Measurements from ENCODE around the gene DYNLRB1.
"Not testable (repeated sequence)": the region's sequence is repeated elsewhere in the genome, so short reads cannot be mapped to it uniquely, and the experiment has no call there.

DYNLRB1 gene

GRCh38 chr20:34512266-34512954, 3.8 kb upstream of the DYNLRB1 start:
- no peak for DNase-seq

GRCh38 chr20:34512955-34513419, 3.2 kb upstream of the DYNLRB1 start:
- DNase-seq, result no peak

- not testable (repeated sequence) for DNase-seq
These were observed 2.2 kb upstream of the DYNLRB1 start for GRCh38 chr20:34514034-34514433.

- DNase-seq, result peak; percentile 57
These were observed 1.2 kb upstream of the DYNLRB1 start for GRCh38 chr20:34514897-34515483.

- peak; percentile 83 for DNase-seq
These were observed 557 bp upstream of the DYNLRB1 start for GRCh38 chr20:34515484-34516246.

- no peak for DNase-seq
These were observed 888 bp downstream of the DYNLRB1 start for GRCh38 chr20:34517114-34517505.

GRCh38 chr20:34518863-34519262, 2.6 kb downstream of the DYNLRB1 start:
- DNase-seq, result peak; percentile 32

- DNase-seq, result peak; percentile 35
These were observed 3.6 kb downstream of the DYNLRB1 start for GRCh38 chr20:34519841-34520240.

GRCh38 chr20:34522969-34523871, 7.0 kb downstream of the DYNLRB1 start:
- DNase-seq, result peak; percentile 72

- no peak for DNase-seq
These were observed 8.2 kb downstream of the DYNLRB1 start for GRCh38 chr20:34524426-34524825.

GRCh38 chr20:34525342-34525708, 9.1 kb downstream of the DYNLRB1 start:
- no peak for DNase-seq

GRCh38 chr20:34525709-34526416, 9.6 kb downstream of the DYNLRB1 start:
- peak; percentile 40 for DNase-seq

GRCh38 chr20:34526466-34526865, 10.2 kb downstream of the DYNLRB1 start:
- no peak for DNase-seq

- peak; percentile 26 for DNase-seq
These were observed 10.8 kb downstream of the DYNLRB1 start for GRCh38 chr20:34527016-34527415.

- DNase-seq, result no peak
These were observed 12.7 kb downstream of the DYNLRB1 start for GRCh38 chr20:34528921-34529297.

- no peak for DNase-seq
These were observed 13.5 kb downstream of the DYNLRB1 start for GRCh38 chr20:34529742-34530141.

- no peak for DNase-seq
These were observed 14.1 kb downstream of the DYNLRB1 start for GRCh38 chr20:34530342-34530741.

GRCh38 chr20:34531608-34532265, 15.5 kb downstream of the DYNLRB1 start:
- no peak for DNase-seq

GRCh38 chr20:34532320-34532719, 16.1 kb downstream of the DYNLRB1 start:
- DNase-seq, result no peak

GRCh38 chr20:34532756-34533155, 16.5 kb downstream of the DYNLRB1 start:
- no peak for DNase-seq

- no peak for DNase-seq
These were observed 18.4 kb downstream of the DYNLRB1 start for GRCh38 chr20:34534391-34535165.

Measured in activated CD8-positive, alpha-beta memory T cell treated with anti-CD3 and anti-CD28 coated beads, Interleukin-2, amount 50 U/mL, for 48 hours (primary cell).